H9 (cell line): ENCODE data around the gene CEP120. TPM values are rescaled to one million over a fixed set of nuclear protein-coding genes. Genes with fewer than 3 reads are reported as not detected.

Experiments used
- DNase-seq: peaks from one replicate; pipeline ENCODE4 v3.0.0-alpha.2; 2017
- H2AFZ ChIP-seq: one replicate; pipeline ENCODE4 v1.6.1; 2013; ENCODE audit warnings: mild to moderate bottlenecking, low read length, control low read depth, moderate library complexity
- H2AK5ac ChIP-seq: 2 replicates; pipeline ENCODE4 v1.6.1; 2013; ENCODE audit warnings: low read length, control low read depth, mixed read lengths; ENCODE audit not compliant: insufficient read length
- H2BK120ac ChIP-seq: one replicate; pipeline ENCODE4 v1.6.1; 2013; ENCODE audit warnings: low read depth, mild to moderate bottlenecking, low read length, control low read depth, inconsistent platforms; ENCODE audit not compliant: poor library complexity, severe bottlenecking
- H2BK12ac ChIP-seq: 2 replicates; pipeline ENCODE4 v1.6.1; 2013; ENCODE audit warnings: low read length, control low read depth, mixed read lengths, low read depth; ENCODE audit not compliant: insufficient read length
- H2BK15ac ChIP-seq: 2 replicates; pipeline ENCODE4 v1.6.1; 2013; ENCODE audit warnings: low read depth, low read length, control low read depth
- H2BK20ac ChIP-seq: one replicate; pipeline ENCODE4 v1.6.1; 2013; ENCODE audit warnings: low read depth, mild to moderate bottlenecking, low read length, control low read depth, inconsistent platforms; ENCODE audit not compliant: poor library complexity, severe bottlenecking
- H2BK5ac ChIP-seq: 2 replicates; pipeline ENCODE4 v1.6.1; 2013; ENCODE audit warnings: low read length, control low read depth, mixed read lengths; ENCODE audit not compliant: insufficient read length
- H3K14ac ChIP-seq: 2 replicates; pipeline ENCODE4 v1.6.1; 2013; ENCODE audit warnings: low read length, control low read depth; ENCODE audit not compliant: insufficient read depth
- H3K18ac ChIP-seq: 2 replicates; pipeline ENCODE4 v1.6.1; 2013; ENCODE audit warnings: low read depth, mild to moderate bottlenecking, mixed read lengths, low read length, control low read depth; ENCODE audit not compliant: insufficient read length
- H3K23ac ChIP-seq: 2 replicates; pipeline ENCODE4 v1.6.1; 2013; ENCODE audit warnings: low read length, control low read depth, mixed read lengths, low read depth; ENCODE audit not compliant: insufficient read length
- H3K23me2 ChIP-seq: 2 replicates; pipeline ENCODE4 v1.6.1; 2013; ENCODE audit warnings: low read depth, mild to moderate bottlenecking, mixed read lengths, low read length, control low read depth; ENCODE audit not compliant: insufficient read length, poor library complexity, severe bottlenecking
- H3K27ac ChIP-seq: 2 replicates; pipeline ENCODE4 v1.5.1; 2013; ENCODE audit warnings: low read length, control low read depth, mixed read lengths, low read depth; ENCODE audit not compliant: insufficient read length
- H3K27me3 ChIP-seq: 2 replicates; pipeline ENCODE4 v1.6.1; 2013; ENCODE audit warnings: low read length, control low read depth, inconsistent platforms; ENCODE audit not compliant: insufficient read depth
- H3K4ac ChIP-seq: 2 replicates; pipeline ENCODE4 v1.6.1; 2013; ENCODE audit warnings: low read depth, mild to moderate bottlenecking, control low read depth, inconsistent platforms, low read length, moderate library complexity
- H3K4me1 ChIP-seq: 2 replicates; pipeline ENCODE4 v1.6.1; 2013; ENCODE audit warnings: low read length, control low read depth, inconsistent platforms; ENCODE audit not compliant: insufficient read depth
- H3K4me2 ChIP-seq: 2 replicates; pipeline ENCODE4 v1.6.1; 2013; ENCODE audit warnings: low read length, control low read depth, mixed read lengths; ENCODE audit not compliant: insufficient read length, insufficient read depth
- H3K56ac ChIP-seq: 2 replicates; pipeline ENCODE4 v1.6.1; 2013; ENCODE audit warnings: low read depth, mild to moderate bottlenecking, mixed read lengths, low read length, control low read depth; ENCODE audit not compliant: insufficient read length
- H3K79me1 ChIP-seq: 2 replicates; pipeline ENCODE4 v1.6.1; 2013; ENCODE audit warnings: low read depth, mild to moderate bottlenecking, moderate library complexity, low read length, control low read depth, inconsistent platforms; ENCODE audit not compliant: insufficient read depth, poor library complexity, severe bottlenecking
- H3K79me2 ChIP-seq: 2 replicates; pipeline ENCODE4 v1.6.1; 2013; ENCODE audit warnings: low read length, control low read depth, inconsistent platforms; ENCODE audit not compliant: insufficient read depth
- H3K9ac ChIP-seq: 2 replicates; pipeline ENCODE4 v1.6.1; 2013; ENCODE audit warnings: low read length, control low read depth, mixed read lengths; ENCODE audit not compliant: insufficient read length; ENCODE audit errors: extremely low read depth
- H3K9me3 ChIP-seq: one replicate; pipeline ENCODE4 v1.6.1; 2013; ENCODE audit warnings: low read depth, low read length, inconsistent platforms; ENCODE audit not compliant: control insufficient read depth
- H3T11ph ChIP-seq: one replicate; pipeline ENCODE4 v1.6.1; 2013; ENCODE audit warnings: mild to moderate bottlenecking, low read length, control low read depth, inconsistent platforms
- H4K20me1 ChIP-seq: one replicate; pipeline ENCODE4 v1.6.1; 2013; ENCODE audit not compliant: control insufficient read depth, insufficient read length, insufficient read depth
- H4K5ac ChIP-seq: 2 replicates; pipeline ENCODE4 v1.6.1; 2013; ENCODE audit warnings: low read depth, mild to moderate bottlenecking, mixed read lengths, low read length, control low read depth; ENCODE audit not compliant: insufficient read length
- H4K8ac ChIP-seq: replicated peaks from 2 replicates; pipeline ENCODE4 v1.6.1; 2013; ENCODE audit warnings: low read length, control low read depth, mixed read lengths, low read depth; ENCODE audit not compliant: insufficient read length
- H4K91ac ChIP-seq: 2 replicates; pipeline ENCODE4 v1.6.1; 2013; ENCODE audit warnings: low read depth, mild to moderate bottlenecking, moderate library complexity, mixed read lengths, low read length, control low read depth; ENCODE audit not compliant: insufficient read length
- H3K27ac Mint-ChIP-seq, 3 experiments: 2 replicates in 2 of 3; 3 replicates in 1 of 3; pipeline ENCODE4 v1.8.0; 2020 to 2021; ENCODE audit warnings: mixed read lengths in 3 of 3, mild to moderate bottlenecking in 1 of 3, moderate library complexity in 1 of 3
- H3K27me3 Mint-ChIP-seq: 2 replicates; pipeline ENCODE4 v1.8.0; 2021; ENCODE audit warnings: low read depth, mild to moderate bottlenecking, moderate library complexity, mixed read lengths
- H3K36me3 Mint-ChIP-seq, 3 experiments: 2 replicates in 2 of 3; 3 replicates in 1 of 3; pipeline ENCODE4 v1.8.0; 2020 to 2021; ENCODE audit warnings: low read depth in 3 of 3, mixed read lengths in 3 of 3; ENCODE audit not compliant: insufficient read depth in 1 of 3
- H3K4me1 Mint-ChIP-seq, 2 experiments: 2 replicates each; pipeline ENCODE4 v1.8.0; 2020; ENCODE audit warnings: mixed read lengths in 2 of 2
- H3K4me3 Mint-ChIP-seq, 2 experiments: 2 replicates in 1 of 2; 3 replicates in 1 of 2; pipeline ENCODE4 v1.8.0; 2020 to 2021; ENCODE audit warnings: mild to moderate bottlenecking in 2 of 2, mixed read lengths in 2 of 2, moderate library complexity in 1 of 2
- H3K9me3 Mint-ChIP-seq, 2 experiments: 2 replicates in 1 of 2; 3 replicates in 1 of 2; pipeline ENCODE4 v1.8.0; 2020; ENCODE audit warnings: mild to moderate bottlenecking in 2 of 2, mixed read lengths in 2 of 2, moderate library complexity in 1 of 2
- CTCF ChIP-seq: fragments of 200-600 bp; sonication (generic); conservative IDR thresholded peaks from 3 replicates; pipeline ENCODE4 v1.8.0; 2021; ENCODE audit warnings: antibody characterized with exemption, mild to moderate bottlenecking
- WGBS: extraction: QIAGEN DNeasy Blood & Tissue Kit; methylation state at CpG from one replicate; pipeline ENCODE4 v1.1.7; 2013; ENCODE audit warnings: missing lambda C conversion rate, low lambda C conversion rate, mixed read lengths; ENCODE audit not compliant: insufficient read length; ENCODE audit errors: extremely low coverage; 5-methylcytosine and 5-hydroxymethylcytosine counted together
- total RNA-seq: library from RNA; stranded (reverse); gene quantifications from 2 replicates; pipeline ENCODE4 v1.2.1, GENCODE V29; 2021

Gene CEP120
- total RNA-seq, 1 experiment from 2014 or later, result 22.5 TPM

GRCh38 chr5:123300266-123300665, 122.9 kb downstream of the CEP120 start:
- no peak overlapping the region for H3K18ac ChIP-seq
- no peak overlapping the region for H3K14ac ChIP-seq
- no peaks in the 10 kb centered on the region for H3K23me2 ChIP-seq
- H3K4me3 Mint-ChIP-seq, result peak overlapping the region in 1 of 2 experiments; percentile 29; a peak in 2 of 5 replicates
- WGBS, result no CpG with 5 or more reads among the region's 4 CpGs
- H4K91ac ChIP-seq, result no peak overlapping the region
- H3K9me3 Mint-ChIP-seq, result peaks cover 3 to 18% of the 10 kb centered on the region in 2 experiments; a peak in 2 of 5 replicates
- no peak overlapping the region for H3K4ac ChIP-seq
- H2AK5ac ChIP-seq, result no peak overlapping the region
- H3K9me3 ChIP-seq, result no peaks in the 10 kb centered on the region
- no peak overlapping the region for H3K56ac ChIP-seq
- H3K36me3 Mint-ChIP-seq, result peaks cover 0 to 21% (median 0%) of the 10 kb centered on the region in 3 experiments; a peak in 2 of 7 replicates
- no peak overlapping the region for H2BK12ac ChIP-seq
- no peak overlapping the region for H3K23ac ChIP-seq
- no peak overlapping the region for H2BK120ac ChIP-seq
- H3K79me2 ChIP-seq, result no peaks in the 10 kb centered on the region
- no peak overlapping the region for H4K8ac ChIP-seq
- no peak overlapping the region for H4K5ac ChIP-seq
- no peak overlapping the region for H2AFZ ChIP-seq
- H3T11ph ChIP-seq, result no peak overlapping the region
- H3K27me3 ChIP-seq, result no peaks in the 10 kb centered on the region
- H3K27ac Mint-ChIP-seq, result peak overlapping the region; percentile 5 to 94 (median 6); a peak in 4 of 7 replicates
- no peaks in the 10 kb centered on the region for H3K79me1 ChIP-seq
- no peak overlapping the region for H2BK20ac ChIP-seq
- H3K4me1 Mint-ChIP-seq, result peaks cover 32 to 46% of the 10 kb centered on the region in 2 experiments
- H3K27me3 Mint-ChIP-seq, result peaks cover 3% of the 10 kb centered on the region; the same call in 1 of the 2 replicates
- no peak overlapping the region for H2BK5ac ChIP-seq
- H3K4me1 ChIP-seq, result no peaks in the 10 kb centered on the region; the same call in 1 of the 2 replicates
- H3K4me2 ChIP-seq, result peak overlapping the region; percentile 16
- H3K27ac ChIP-seq, result no peak overlapping the region
- H4K20me1 ChIP-seq, result no peaks in the 10 kb centered on the region
- H2BK15ac ChIP-seq, result no peak overlapping the region
- no peak for TF ChIP-seq CTCF
- DNase-seq, result no peak
- no peak overlapping the region for H3K9ac ChIP-seq
